ENCODE data around the gene HYDIN. TPM values are rescaled to one million over a fixed set of nuclear protein-coding genes. Genes with fewer than 3 reads are reported as not detected.

Gene HYDIN
- total and polyA plus RNA-seq, 8 donors, result 2.1 to 6.6 (median 3.9) TPM

- no peak for FAIRE-seq
- Histone ChIP-seq H3K9me3 (no peaks in the 10 kb centered on the region), H3K27me3 (no peaks in the 10 kb centered on the region), H3K36me3 (no peaks in the 10 kb centered on the region), H3K27ac (no peak overlapping the region), H3K4me3 (no peak overlapping the region), H3K4me1 (peaks cover 6 to 9% (median 8%) of the 10 kb centered on the region in 3 donors)
- DNase-seq, result no peak
- TF ChIP-seq CTCF (IDR thresholded peaks at IDR 0.05), result no peak
- 61 to 64% methylated on average over 8 of the region's 8 CpGs for WGBS, 2 donors
- no peak for ATAC-seq
- intact Hi-C loops (cut with DNase I), result no loop called here
Measured at GRCh38 chr16:70804153-70804733, 426.3 kb downstream of the HYDIN start.

GRCh38 chr16:70803319-70803718 lies 427.2 kb downstream of the HYDIN start:
- Histone ChIP-seq H3K27me3 (no peaks in the 10 kb centered on the region), H3K4me1 (peaks cover 6 to 9% (median 9%) of the 10 kb centered on the region in 3 donors), H3K27ac (no peak overlapping the region), H3K9me3 (no peaks in the 10 kb centered on the region), H3K36me3 (no peaks in the 10 kb centered on the region), H3K4me3 (no peak overlapping the region)
- intact Hi-C loops (cut with DNase I), result no loop called here
- no peak for ATAC-seq
- no peak for TF ChIP-seq CTCF (IDR thresholded peaks at IDR 0.05)
- DNase-seq, result no peak
- no peak for FAIRE-seq

GRCh38 chr16:70801611-70802010 lies 428.9 kb downstream of the HYDIN start:
- WGBS, 2 donors, result 78 to 84% methylated on average over 3 of the region's 3 CpGs
- no peaks in the 10 kb centered on the region for H3K27me3 ChIP-seq
- H3K4me3 ChIP-seq, result peak overlapping the region; percentile 63 to 99 (median 86)
- no peak for FAIRE-seq
- H3K36me3 ChIP-seq, result no peaks in the 10 kb centered on the region
- no peak for ATAC-seq
- no peak for TF ChIP-seq CTCF (IDR thresholded peaks at IDR 0.05)
- H3K9me3 ChIP-seq, result no peaks in the 10 kb centered on the region
- intact Hi-C loops (cut with DNase I), result no loop called here
- DNase-seq, result no peak
- H3K27ac ChIP-seq, result no peak overlapping the region
- H3K4me1 ChIP-seq, result peaks cover 6 to 9% (median 9%) of the 10 kb centered on the region in 3 donors

GRCh38 chr16:70800781-70801480 lies 429.6 kb downstream of the HYDIN start, which contains the start of gene VAC14:
Gene VAC14 (minus strand): TSS chr16:70801158. CDS start chr16:70800900, 258 bp downstream.
- Histone ChIP-seq H3K27ac (peak within 1 kb of the TSS in 2 of 4 donors; percentile 22 to 23), H3K4me3 (peak within 1 kb of the TSS; percentile 63 to 99 (median 86)), H3K36me3 (no peaks in the 10 kb centered on the region), H3K9me3 (no peaks in the 10 kb centered on the region), H3K27me3 (no peaks in the 10 kb centered on the region), H3K4me1 (peaks cover 6 to 9% (median 9%) of the 10 kb centered on the region in 3 donors)
- ATAC-seq (peak; percentile 100), DNase-seq (peak; percentile 93 to 99 (median 98)), FAIRE-seq (no peak)
- intact Hi-C loops (cut with DNase I), result no loop called here
- 1% methylated on average over 63 to 64 of the region's 64 CpGs for WGBS, 2 donors
- TF ChIP-seq CTCF (IDR thresholded peaks at IDR 0.05), result no peak

GRCh38 chr16:70800311-70800710 lies 430.2 kb downstream of the HYDIN start:
- Histone ChIP-seq H3K27ac (peak overlapping the region in 1 of 4 donors; percentile 23), H3K9me3 (no peaks in the 10 kb centered on the region), H3K4me3 (peak overlapping the region; percentile 63 to 99 (median 86)), H3K4me1 (peaks cover 6 to 9% (median 9%) of the 10 kb centered on the region in 3 donors), H3K36me3 (no peaks in the 10 kb centered on the region), H3K27me3 (no peaks in the 10 kb centered on the region)
- FAIRE-seq (no peak), ATAC-seq (no peak), DNase-seq (no peak)
- intact Hi-C loops (cut with DNase I), result no loop called here
- WGBS, 2 donors, result 7 to 8% methylated on average over 7 of the region's 7 CpGs
- no peak for TF ChIP-seq CTCF (IDR thresholded peaks at IDR 0.05)
